NCI-H748 (cell line): ENCODE data around the gene PARP6.
A peak's percentile ranks its signal among the peaks of the same experiment; 100 is the strongest.

Experiments
- DNase-seq: peaks from one replicate; lab custom pipeline; 2025; ENCODE audit not compliant: unreplicated experiment; lab: John Stamatoyannopoulos, UW

Gene PARP6

DNA sequence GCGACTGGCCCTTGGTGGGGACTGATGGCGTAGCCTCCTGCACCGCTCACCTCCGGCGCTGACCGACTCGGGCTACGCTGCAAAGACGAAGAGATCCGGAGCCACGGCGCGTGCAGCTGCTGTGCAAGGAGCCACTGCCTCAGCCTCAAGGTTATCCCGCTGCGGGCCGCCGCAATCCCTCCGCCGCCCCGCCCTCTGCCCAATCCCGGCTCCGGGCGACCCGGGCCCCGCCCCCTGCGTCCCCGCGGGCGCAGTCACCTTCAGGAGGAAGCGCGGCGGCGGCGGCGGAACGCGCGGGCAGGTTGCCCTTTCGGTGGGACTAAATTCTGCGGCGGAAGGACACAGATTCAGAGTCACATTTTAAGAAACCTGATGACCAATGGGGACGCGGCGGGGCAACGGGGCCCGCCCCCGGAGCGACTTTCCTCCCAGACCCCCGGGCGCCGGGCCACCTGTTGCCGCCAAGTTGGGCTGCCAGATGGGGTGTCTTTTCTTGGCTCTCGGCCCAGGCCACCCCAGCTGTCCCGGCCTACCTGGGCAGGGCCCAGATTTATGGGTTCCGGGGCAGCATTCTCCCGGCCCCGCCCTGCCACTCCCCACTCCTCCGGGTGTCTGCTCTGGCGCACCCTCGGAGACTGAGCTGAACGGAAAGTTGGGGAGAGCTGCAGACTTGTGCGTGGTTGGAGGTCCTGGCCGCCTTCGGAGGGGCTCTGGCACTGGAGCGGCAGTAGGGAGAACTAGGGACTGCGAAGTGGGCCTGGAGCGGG is 41.1 kb downstream of the PARP6 start, which contains the start of gene PKM:
PKM (minus strand) TSS at position 125 of the 767 bp plus-strand sequence. CDS start 12,093 bp downstream, outside the sequence.
- peak; percentile 98 for DNase-seq

DNA sequence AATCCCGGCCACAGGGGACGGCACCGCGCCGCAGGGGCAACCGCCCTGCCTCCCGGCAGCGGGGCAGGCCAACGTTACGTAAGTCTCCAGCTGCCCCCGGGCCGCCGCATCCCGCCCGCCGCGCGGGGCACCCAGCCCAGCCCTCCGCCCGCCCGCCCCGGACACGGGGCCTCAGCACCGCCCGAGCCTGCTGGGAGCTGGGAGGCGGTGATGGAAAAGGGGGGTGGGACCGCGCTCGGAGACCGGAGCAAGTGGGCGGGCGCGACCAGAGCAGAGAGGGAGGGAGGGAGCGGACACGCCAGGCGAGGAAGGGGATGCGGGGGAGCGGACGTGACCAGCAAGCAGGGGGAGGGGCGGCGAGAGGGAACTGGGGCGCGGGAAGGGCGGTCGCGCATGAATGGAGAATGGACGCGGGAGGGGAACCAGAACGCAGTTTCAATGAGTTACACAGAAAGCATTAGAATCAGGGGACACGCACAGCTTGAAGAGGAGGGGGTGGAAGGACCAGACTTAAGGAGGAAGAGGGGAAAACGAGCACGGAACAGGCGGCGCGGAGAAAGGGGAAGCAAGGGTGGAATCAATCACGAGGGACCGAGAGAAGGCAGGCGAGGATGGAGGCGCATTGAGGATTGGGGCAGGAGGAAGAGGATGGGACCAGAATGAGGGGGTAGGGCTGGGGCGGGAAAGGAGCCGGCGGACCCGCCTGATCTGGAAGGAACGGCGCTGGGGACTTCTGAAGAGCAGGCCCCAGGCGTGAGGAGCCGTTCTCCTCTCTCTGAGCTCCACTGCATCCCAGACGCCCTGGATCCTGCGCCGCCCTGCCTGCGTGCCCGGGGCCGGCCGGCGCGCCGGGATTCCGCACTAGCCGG is 41.9 kb downstream of the PARP6 start:
- DNase-seq = peak; percentile 89

DNA sequence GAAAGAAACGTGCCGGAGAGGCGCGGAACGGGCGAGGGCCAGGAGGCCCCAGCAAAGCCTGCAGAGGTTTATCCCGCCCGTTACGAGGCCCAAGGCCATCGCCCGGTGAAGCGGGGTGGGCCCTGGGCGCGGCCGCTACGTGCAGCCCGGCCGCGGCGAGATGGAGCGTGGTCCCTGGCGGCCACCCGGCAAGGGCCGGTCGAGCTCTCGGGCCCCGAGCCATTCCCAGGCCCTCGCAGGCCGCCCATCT is 42.5 kb downstream of the PARP6 start:
- DNase-seq = no peak

DNA sequence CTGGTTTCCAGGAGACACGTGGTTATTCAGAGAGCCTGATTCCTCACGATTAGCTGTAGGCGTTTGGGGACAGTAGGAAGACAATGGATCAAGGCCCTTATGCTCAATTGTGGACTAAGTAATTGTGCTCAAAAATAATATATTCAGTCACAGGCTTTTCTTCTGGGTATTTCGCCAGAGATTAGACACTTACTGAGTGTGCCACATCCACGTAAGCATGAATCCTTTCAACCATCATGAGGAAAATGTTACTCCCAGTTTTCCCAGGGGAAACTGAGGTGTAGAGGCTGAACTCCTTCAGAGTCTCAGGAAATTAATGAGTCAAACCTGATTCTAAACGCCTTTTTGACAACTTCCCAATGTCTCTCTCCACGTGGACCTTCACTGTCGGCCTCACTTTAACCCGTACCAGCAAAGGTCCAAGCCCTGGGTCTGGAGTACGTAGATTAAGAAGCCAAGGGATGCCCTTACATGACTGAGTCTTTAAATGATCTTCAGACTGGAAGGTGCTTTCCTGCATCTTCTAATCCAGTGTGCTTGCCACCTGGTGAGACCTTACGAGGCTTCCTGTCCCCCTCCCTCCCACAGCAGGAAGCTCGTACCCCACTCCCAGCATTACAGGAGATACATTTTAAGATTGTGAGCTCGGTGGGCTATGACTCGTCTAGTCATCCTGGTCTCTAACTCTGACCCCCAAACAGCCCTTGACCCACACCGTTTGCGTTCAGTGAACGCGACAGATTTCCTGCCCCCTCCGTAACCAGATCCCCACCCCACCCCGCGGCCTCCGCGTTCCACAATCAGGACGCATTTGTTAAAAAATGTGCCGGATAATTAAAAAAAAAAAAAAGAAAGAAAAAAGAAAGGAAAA is 43.0 kb downstream of the PARP6 start:
- no peak for DNase-seq

DNA sequence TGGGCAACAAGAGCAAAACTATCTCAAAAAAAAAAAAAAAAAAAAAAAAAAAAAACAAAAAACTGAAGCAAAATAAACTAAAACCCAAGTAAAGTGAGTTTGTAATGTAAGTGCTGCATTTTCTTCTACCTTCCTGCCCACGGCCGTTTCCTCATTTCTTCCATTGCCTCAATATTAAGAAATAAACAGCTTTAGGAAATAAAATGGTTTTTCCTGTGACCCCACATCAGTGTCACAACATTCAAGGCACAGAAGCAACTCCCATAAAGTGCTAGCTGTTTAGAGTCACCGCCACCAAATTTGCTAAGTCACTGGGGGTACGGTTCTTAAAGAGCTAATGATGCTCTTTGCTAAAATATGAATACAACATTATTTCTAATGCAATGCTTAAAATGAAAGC is 44.6 kb downstream of the PARP6 start:
- DNase-seq = no peak

DNA sequence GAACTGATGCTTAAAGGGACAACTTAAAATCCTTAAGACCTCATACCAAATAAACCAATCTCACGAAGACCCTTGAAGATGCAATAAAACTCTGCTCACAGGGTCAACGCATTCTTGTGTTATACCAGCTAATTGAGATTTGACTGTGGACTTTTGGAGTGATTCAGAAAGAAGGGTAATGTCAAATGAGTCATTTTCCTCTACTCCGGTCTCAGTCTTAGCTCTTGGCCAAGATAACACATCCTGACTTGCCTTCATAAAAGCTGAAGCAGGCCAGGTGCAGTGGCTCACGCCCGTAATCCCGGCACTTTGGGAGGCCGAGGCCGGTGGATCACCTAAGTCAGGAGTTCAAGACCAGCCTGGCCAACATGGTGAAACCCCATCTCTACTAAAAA is 45.2 kb downstream of the PARP6 start:
- DNase-seq = no peak

DNA sequence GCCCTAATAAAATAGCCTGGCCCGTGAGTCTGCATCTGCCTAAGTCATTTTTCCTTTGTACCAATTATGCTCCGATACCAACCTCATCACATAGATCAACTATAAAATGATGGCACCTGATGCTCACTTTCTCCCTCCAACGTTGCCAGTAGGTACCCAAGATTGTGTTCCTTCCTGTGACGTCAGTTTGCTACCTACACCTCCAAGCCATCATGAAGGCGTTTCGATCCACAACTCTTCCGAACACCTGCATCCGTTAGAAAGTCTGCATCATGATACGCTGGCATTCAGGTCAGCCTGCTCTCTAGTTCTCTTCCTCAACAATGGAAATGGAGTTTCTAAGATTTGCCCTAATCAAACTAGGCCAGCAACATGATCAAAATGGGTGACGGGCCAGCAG is 49.1 kb downstream of the PARP6 start:
- no peak for DNase-seq

DNA sequence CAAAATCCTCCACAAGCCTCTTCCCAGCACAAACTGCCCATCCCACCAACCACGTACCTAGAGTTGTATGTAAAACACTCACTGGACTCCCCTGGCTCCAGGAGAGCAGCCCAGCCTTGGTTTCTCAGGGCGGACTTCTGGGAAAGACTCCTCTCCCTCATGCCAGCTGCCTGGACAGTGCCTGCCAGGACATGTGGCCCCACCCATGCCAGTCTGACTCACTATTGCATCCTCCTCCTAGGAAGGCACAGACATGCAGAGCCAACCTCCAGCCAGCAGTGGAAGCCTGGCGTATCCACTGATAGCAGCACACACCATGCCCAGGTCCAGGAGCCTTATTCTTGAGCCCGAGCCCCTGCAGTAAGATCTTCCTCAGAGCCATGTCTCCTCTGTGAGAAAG is 50.0 kb downstream of the PARP6 start:
- no peak for DNase-seq

DNA sequence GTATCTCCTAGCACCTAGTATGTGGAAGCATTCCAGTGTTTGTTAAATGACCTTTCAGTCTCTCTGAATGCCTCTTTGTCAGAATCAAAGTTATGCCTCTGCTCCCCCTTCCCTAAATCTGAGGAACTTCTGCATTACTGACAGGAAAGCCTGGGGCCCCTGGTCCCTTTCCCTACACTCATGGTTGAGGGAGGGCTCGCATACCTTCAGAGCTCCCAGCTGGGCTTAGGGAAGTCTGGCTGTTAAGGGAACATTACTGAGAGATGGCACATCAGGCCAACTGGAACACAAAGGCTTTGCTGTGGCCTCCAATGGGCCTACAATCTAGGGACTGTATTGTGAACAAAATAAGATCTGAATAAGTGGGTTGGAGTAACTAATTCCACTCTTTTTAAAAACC is 51.7 kb downstream of the PARP6 start:
- no peak for DNase-seq

DNA sequence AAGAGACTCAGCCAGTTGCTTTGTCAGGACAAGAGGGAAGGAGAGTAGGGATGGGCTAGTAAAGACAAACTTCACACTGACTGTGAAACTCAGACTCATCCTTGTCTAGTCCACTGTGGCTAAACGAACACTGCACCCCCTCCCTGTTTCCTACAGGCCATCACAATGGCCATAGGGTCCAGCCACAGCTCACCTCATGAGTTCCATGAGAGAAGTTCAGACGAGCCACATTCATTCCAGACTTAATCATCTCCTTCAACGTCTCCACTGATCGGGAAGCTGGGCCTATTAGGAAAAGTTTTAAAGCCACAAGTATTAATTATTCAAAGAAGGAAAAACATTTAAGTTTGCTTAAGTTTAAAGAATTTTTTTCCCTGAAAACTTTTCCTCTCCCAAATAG is 55.1 kb downstream of the PARP6 start:
- DNase-seq = no peak

DNA sequence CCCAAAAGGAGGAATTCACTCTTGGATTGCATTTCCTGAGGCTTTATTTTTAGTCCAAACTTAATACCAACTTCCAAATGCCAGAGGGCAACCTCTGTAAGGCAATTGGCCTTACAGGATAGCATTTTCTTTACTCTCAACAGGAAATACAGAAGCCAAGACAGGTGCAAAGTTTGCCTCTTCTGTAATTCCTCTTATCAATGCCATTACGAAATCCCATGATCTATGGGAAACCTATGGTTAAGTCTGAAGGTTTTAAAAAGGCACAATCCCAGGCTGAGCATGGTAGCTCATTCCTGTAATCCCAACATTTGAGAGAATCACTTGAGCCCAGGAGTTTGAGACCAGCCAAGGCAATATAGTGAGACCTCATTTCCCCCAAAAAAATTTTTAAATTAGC is 56.3 kb downstream of the PARP6 start:
- DNase-seq = no peak

DNA sequence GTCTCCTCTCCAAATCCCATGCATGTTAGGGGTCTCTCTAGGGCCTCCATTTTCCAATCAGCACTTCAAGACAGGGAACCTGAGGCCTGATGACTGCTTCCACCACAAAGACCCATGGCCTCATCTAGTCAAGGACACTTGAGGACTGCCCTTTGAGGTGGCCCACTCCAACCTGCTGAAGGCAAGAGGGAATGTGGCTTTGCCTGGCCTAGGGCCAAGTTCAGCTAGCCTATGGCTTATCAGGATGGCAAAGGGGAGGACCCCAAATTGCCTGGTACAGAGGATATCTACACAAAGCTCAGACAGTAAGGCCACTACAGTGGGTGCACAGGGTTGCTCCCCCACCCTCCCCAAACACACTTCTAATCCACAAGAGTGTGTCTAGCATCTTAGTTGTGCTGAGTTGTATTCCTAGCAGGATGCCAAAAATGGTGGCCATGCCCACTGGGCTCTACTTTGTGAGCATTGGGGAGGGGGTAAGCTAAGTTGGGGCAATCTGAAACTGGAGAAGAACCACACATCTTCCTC is 64.7 kb downstream of the PARP6 start:
- no peak for DNase-seq

DNA sequence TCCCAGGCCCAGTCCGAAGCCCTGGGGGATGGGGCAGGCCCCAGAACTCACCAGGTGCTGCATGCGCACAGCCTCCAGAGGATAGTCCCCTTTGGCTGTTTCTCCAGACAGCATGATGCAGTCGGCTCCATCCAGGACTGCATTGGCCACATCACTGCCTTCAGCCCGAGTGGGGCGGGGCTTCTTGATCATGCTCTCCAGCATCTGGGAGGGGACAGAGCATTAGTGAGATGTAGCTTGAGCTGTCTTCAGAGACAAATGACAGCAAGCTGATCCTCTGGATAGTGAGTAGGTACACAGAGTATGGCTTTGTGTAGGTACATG is 65.7 kb downstream of the PARP6 start:
- DNase-seq = no peak

DNA sequence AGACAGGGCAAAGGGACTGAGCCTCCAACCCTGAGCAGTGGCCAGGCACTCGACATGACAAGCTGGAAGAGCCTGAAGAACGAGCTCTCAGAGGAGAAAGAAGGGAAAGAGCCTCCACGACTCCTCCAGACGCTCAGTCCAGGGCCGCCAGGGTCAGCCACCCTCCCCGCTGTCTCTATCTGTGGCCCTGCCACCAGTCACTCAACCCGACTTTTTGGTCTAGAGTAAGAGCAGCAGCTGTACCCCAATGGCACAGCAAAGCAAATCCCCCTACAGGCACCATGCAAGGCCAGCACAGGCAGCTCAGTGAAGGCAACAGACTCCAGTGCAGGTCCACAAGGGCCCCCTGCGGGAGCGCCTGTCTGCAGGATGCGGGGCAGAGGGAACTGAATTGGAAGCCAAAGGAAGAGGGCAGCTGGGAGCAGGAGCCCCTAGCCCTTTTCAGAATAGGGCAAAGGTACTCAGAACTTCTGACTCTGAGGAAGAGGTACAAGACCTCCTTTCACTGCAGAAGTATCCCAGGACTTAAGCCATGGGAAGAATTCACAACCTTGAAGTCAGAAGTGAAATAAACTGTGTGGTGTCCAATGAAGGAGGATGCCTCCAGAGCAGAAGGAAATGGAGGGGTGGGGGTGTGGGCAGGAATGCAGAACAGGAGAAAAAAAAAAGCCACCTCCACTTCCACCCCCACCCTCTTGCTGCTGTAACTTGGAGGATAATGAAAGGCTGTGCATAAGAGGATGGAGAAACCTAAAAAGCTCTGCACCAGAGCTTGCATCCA is 66.3 kb downstream of the PARP6 start:
- no peak for DNase-seq

DNA sequence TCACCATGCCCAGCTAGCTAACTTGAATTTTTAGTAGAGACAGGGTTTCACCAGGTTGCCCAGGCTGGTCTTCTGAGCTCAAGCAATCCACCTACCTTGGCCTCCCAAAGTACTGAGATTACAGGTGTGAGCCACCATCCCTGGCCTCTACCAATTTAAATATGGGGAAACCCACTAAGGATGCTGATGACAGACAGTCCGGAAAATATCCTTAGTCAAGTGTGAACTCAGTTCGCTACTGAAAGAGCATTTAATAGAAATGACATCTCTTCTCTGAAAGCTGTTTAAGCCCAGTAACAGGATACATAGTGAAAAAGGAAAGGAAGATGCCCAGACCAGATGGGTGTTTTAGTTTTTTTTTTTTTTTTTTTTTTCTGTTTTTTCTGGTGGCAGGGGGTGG is 67.1 kb downstream of the PARP6 start:
- DNase-seq = no peak

DNA sequence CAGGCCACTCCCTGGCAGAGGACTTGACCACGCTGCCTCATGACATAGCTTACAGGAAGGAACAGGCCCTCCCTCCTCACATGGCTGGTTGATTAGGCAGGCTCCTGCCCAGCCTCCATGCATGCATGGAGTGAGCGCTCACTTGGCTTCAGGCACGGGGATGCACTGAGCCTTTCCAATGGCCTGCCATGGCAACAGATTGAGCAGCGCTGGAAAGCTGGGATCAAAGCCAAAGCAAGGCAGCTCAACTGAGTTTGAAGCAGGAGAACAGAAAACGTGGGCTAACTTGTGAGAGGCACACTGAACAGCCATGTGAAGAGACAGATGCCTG is 68.9 kb downstream of the PARP6 start:
- DNase-seq = no peak

DNA sequence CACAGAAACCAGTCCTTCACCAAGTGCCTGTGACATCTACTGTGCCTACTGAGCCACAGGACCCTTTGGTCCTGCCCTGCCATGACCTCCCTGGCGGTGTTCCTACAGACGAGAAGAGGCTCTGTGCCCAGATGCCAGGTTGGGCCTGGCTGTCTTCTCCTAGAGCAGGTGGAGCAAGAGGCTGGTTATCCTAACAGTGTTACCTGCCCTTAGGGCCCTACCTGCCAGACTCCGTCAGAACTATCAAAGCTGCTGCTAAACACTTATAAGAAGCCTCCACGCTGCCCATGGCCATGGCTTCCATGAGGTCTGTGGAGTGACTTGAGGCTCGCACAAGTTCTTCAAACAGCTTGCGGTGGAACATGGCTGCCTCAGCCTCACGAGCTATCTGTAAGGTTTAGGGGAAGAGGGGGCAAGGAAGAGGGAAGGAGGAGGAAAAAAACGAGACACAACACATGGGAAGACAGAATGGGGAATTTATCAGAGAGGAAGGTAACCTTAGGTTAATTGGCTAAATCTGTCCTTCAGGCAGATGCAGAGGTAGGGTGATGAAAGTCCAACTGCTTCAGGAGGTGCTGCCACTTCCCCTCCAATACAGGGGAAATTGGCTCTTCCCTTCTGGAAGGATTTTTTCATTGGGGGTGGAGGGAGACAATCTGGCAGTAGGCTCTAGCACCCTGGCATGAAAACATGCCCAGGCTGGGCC is 69.4 kb downstream of the PARP6 start:
- DNase-seq = no peak

DNA sequence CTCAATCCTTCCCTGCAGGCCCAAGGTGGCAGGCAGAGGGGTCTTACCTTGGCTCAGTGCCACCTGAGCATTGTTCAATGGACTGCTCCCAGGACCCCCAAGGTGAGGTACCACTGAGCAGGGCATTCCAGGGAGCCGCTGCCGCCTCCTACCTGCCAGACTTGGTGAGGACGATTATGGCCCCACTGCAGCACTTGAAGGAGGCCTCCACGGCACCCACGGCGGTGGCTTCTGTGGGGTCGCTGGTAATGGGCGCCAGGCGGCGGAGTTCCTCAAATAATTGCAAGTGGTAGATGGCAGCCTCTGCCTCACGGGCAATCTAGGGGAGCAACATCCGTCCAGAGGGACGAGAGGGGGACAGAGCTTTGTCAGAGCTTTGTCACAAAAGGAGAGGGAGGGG is 70.1 kb downstream of the PARP6 start:
- no peak for DNase-seq

DNA sequence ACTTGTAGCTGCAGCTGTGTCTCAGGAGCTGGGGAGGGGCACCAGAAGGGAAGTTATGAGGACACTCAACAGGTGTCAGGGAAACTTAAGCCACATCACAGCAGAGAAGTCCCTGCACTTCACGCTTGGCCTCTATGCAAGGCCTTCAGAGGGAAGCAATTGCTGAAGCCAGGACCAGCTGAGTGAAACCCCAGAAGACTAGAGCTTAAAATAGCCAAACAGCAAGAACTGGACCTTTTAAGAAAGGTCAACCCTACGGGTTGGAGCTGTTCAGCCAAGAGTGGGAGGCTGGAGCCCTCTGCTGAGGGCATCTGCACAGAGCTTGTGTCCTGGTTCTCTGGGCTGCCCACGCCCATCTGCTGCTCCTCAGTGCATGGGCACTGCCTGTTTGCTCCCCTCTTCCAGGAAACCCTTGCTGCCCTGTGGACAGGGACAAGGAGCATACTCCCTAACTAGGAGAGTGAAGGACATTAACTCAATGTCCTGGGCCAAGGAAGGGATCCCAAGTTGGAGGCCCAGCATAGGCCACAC is 70.9 kb downstream of the PARP6 start:
- DNase-seq = no peak
